HepG2 (cell line): ENCODE results near the gene PRDM7. TPM values are rescaled to one million over a fixed set of nuclear protein-coding genes. Genes with fewer than 3 reads are reported as not detected.
"Not testable (repeated sequence)": the region's sequence is repeated elsewhere in the genome, so short reads cannot be mapped to it uniquely, and the experiment has no call there.

Source experiments
- ATAC-seq: fragments of 200-7000 bp; cut with Tn5 transposase; 3 replicates; pipeline ENCODE4 v1.9.1; 2020; ENCODE audit warnings: mild to moderate bottlenecking, moderate library complexity
- BruUV-seq: library from RNA; stranded (reverse); fragments of 400-500 nt; replicated peaks from 2 replicates; lab custom pipeline; 2021; lab: Mats Ljungman, UMichigan
- CTCF ChIA-PET: fragments of 300-600 bp; formaldehyde crosslinking; extraction: SDS; loops from one replicate; lab custom pipeline; 2021; ENCODE audit warnings: low total read pairs, inconsistent platforms, low intra/inter-chr PET ratio; lab: Yijun Ruan, JAX
- POLR2A ChIA-PET: fragments of 350-600 bp; sonication (Branson Sonifier 250); formaldehyde crosslinking; loops from one replicate; lab custom pipeline; 2020; ENCODE audit warnings: antibody characterized with exemption, inconsistent platforms; lab: Yijun Ruan, JAX
- DNase-seq: peaks from one replicate; pipeline ENCODE4 v3.0.0-alpha.2; 2015; ENCODE audit warnings: low spot score
- FAIRE-seq: peaks from 3 replicates; lab custom pipeline; 2011; peaks lifted over from hg19 to GRCh38; lab: Jason Lieb, UNC
- H2AFZ ChIP-seq: one replicate; pipeline ENCODE4 v1.6.1; 2011; ENCODE audit warnings: low read length, inconsistent platforms
- H3K27ac ChIP-seq: fragments of 300-600 bp; 3 replicates; pipeline ENCODE4 v1.8.0; 2011; ENCODE audit warnings: mixed run types, mild to moderate bottlenecking, mixed read lengths, low read length, inconsistent platforms; ENCODE audit not compliant: insufficient read depth; ENCODE audit errors: extremely low read length
- H3K27me3 ChIP-seq, 2 experiments: fragments of 200-600 bp in 1 of 2; 2 replicates in 1 of 2; 3 replicates in 1 of 2; pipeline versions ENCODE4 v1.6.0 to v1.8.0; 2011; ENCODE audit warnings: low read length in 2 of 2, mild to moderate bottlenecking in 2 of 2, moderate library complexity in 2 of 2, inconsistent platforms in 1 of 2; ENCODE audit not compliant: insufficient read depth in 2 of 2, control insufficient read depth in 1 of 2
- H3K36me3 ChIP-seq, 2 experiments: fragments of 200-600 bp in 1 of 2; replicated peaks in 1 of 2; 2 replicates in 1 of 2; 3 replicates in 1 of 2; pipeline versions ENCODE4 v1.5.1 to v1.8.0; 2011; ENCODE audit warnings: low read length in 2 of 2, inconsistent platforms in 1 of 2; ENCODE audit not compliant: insufficient read depth in 2 of 2, control insufficient read depth in 1 of 2
- H3K4me1 ChIP-seq: 2 replicates; pipeline ENCODE4 v1.5.1; 2012; ENCODE audit warnings: low read length, inconsistent platforms; ENCODE audit not compliant: insufficient read depth
- H3K4me2 ChIP-seq: 2 replicates; pipeline ENCODE4 v1.6.0; 2011; ENCODE audit warnings: low read depth, low read length, inconsistent platforms
- H3K4me3 ChIP-seq, 3 experiments: fragments of 200-600 bp in 1 of 3; sonication (generic), shearing (Covaris generic) in 1 of 3; replicated peaks in 1 of 3; 2 replicates each; pipeline ENCODE4 v1.5.1; 2011 to 2016; ENCODE audit warnings: low read length in 3 of 3, inconsistent platforms in 2 of 3, low read depth in 2 of 3, mild to moderate bottlenecking in 2 of 3, control low read depth in 1 of 3, mixed read lengths in 1 of 3; ENCODE audit not compliant: insufficient read depth in 1 of 3
- H3K79me2 ChIP-seq: one replicate; pipeline ENCODE4 v1.6.1; 2011; ENCODE audit warnings: low read length, inconsistent platforms; ENCODE audit not compliant: insufficient read depth
- H3K9ac ChIP-seq: 2 replicates; pipeline ENCODE4 v1.6.0; 2011; ENCODE audit warnings: mild to moderate bottlenecking, low read depth, low read length, inconsistent platforms; ENCODE audit not compliant: insufficient read depth
- H3K9me3 ChIP-seq: 2 replicates; pipeline ENCODE4 v1.5.1; 2012; ENCODE audit warnings: mild to moderate bottlenecking, low read length
- H4K20me1 ChIP-seq: 2 replicates; pipeline ENCODE4 v1.6.0; 2011; ENCODE audit warnings: inconsistent platforms, mild to moderate bottlenecking, low read length, moderate library complexity; ENCODE audit not compliant: insufficient read depth
- DNMT3B ChIP-seq: conservative IDR thresholded peaks from 2 replicates; pipeline ENCODE4 v1.6.1; 2016; ENCODE audit warnings: missing biosample characterization, control low read depth
- GABPB1 ChIP-seq: IDR thresholded peaks from 2 replicates; pipeline ENCODE4 v1.6.1; 2016; ENCODE audit warnings: mild to moderate bottlenecking, missing genetic modification reagents, moderate library complexity, missing compliant biosample characterization
- HNRNPLL ChIP-seq: fragments of 200-400 bp; formaldehyde crosslinking; IDR thresholded peaks from 2 replicates; pipeline ENCODE4 v1.6.1; 2017; ENCODE audit warnings: mild to moderate bottlenecking, low read depth, low read length; ENCODE audit not compliant: poor library complexity, severe bottlenecking
- NCOA2 ChIP-seq: sonication (generic); formaldehyde crosslinking; IDR thresholded peaks from 2 replicates; pipeline ENCODE4 v1.8.0; 2022; ENCODE audit warnings: inconsistent platforms
- NFYB ChIP-seq: sonication (generic); formaldehyde crosslinking; IDR thresholded peaks from 2 replicates; pipeline ENCODE4 v1.4.0; 2020; ENCODE audit warnings: missing genetic modification reagents
- NFYC ChIP-seq: IDR thresholded peaks from 2 replicates; pipeline ENCODE4 v1.6.1; 2016; ENCODE audit warnings: missing genetic modification reagents, missing compliant biosample characterization
- SALL1 ChIP-seq: sonication (generic); formaldehyde crosslinking; IDR thresholded peaks from 2 replicates; pipeline ENCODE4 v1.8.0; 2022; ENCODE audit warnings: mild to moderate bottlenecking, missing genetic modification reagents
- SP1 ChIP-seq, 2 experiments: fragments of 450-650 bp in 1 of 2; sonication (generic) in 1 of 2; formaldehyde crosslinking in 1 of 2; IDR thresholded peaks; 2 replicates each; pipeline versions ENCODE4 v1.4.0 to v1.6.1; 2016 to 2020; ENCODE audit warnings: missing genetic modification reagents in 1 of 2
- SP2 ChIP-seq: sonication (generic); formaldehyde crosslinking; IDR thresholded peaks from 2 replicates; pipeline ENCODE4 v1.5.1; 2020; ENCODE audit warnings: mild to moderate bottlenecking, missing genetic modification reagents
- SP4 ChIP-seq: sonication (generic); formaldehyde crosslinking; IDR thresholded peaks from 2 replicates; pipeline ENCODE4 v1.8.1; 2023; ENCODE audit warnings: mild to moderate bottlenecking, missing genetic modification reagents
- SP5 ChIP-seq: IDR thresholded peaks from 2 replicates; pipeline ENCODE4 v1.6.1; 2016; ENCODE audit warnings: low read depth, borderline replicate concordance
- ZFY ChIP-seq: sonication (generic); formaldehyde crosslinking; IDR thresholded peaks from 2 replicates; pipeline ENCODE4 v1.4.0; 2020; ENCODE audit warnings: missing genetic modification reagents
- ZNF569 ChIP-seq: sonication (generic); formaldehyde crosslinking; IDR thresholded peaks from 2 replicates; pipeline ENCODE4 v1.5.0; 2020; ENCODE audit warnings: mild to moderate bottlenecking, missing genetic modification reagents, moderate library complexity, borderline replicate concordance
- ZNF883 ChIP-seq: sonication (generic); formaldehyde crosslinking; IDR thresholded peaks from 2 replicates; pipeline ENCODE4 v1.5.1; 2020; ENCODE audit warnings: mild to moderate bottlenecking, missing genetic modification reagents; ENCODE audit errors: not compliant biosample characterization
- WGBS: methylation state at CpG from one replicate; pipeline ENCODE4 v1.1.6; 2017; ENCODE audit warnings: low lambda C conversion rate; 5-methylcytosine and 5-hydroxymethylcytosine counted together
- in situ Hi-C: cut with HindIII; loops from 2 replicates; pipeline ENCODE4 v1.10.0; 2017; ENCODE audit warnings: low pct_unique_long_range_greater_than_20kb; ENCODE audit not compliant: extremely low pct_ligation_motif_present
- intact Hi-C: fragments of 100-400 bp; cut with micrococcal nuclease; formaldehyde crosslinking; loops from one replicate; pipeline ENCODE4 v1.10.0; 2022; ENCODE audit not compliant: unreplicated experiment
- polyA plus RNA-seq, 8 experiments: library from polyadenylated mRNA; depleted of rRNA in 3 of 8; stranded (reverse) in 7 of 8; unstranded in 1 of 8; fragments of >200 nt; fragmentation: Illumina TruSeq in 4 of 8; extraction: Trizol in 4 of 8; gene quantifications; 2 replicates each; pipeline versions ENCODE4 v1.2.1 to v1.2.3, GENCODE V29; 2011 to 2016; ENCODE audit warnings: low read depth in 4 of 8, missing spikeins in 1 of 8, mixed read lengths in 1 of 8; ENCODE audit not compliant: insufficient read depth in 1 of 8
- total RNA-seq, 5 experiments: library from RNA; depleted of rRNA; stranded (reverse); fragments of >200 nt; fragmentation: Illumina TruSeq; extraction: Trizol; gene quantifications; 2 replicates each; pipeline ENCODE4 v1.2.3, GENCODE V29; 2016; ENCODE audit warnings: low read depth in 1 of 5
- TF ChIP-seq, protein P1 (sequence below): sonication (generic); formaldehyde crosslinking; IDR thresholded peaks from 2 replicates; pipeline ENCODE4 v1.9.0; 2022; ENCODE audit warnings: missing genetic modification reagents, mild to moderate bottlenecking, borderline replicate concordance
- TF ChIP-seq, protein P2 (sequence below): sonication (generic); formaldehyde crosslinking; IDR thresholded peaks from 2 replicates; pipeline ENCODE4 v1.5.1; 2020; ENCODE audit warnings: missing genetic modification reagents, mild to moderate bottlenecking, borderline replicate concordance

The PRDM7 gene
- total and polyA plus RNA-seq, 2 of the 13 experiments (the other 11 are each of a cell fraction or from before 2014, with no cell fraction given) = not detected

DNA sequence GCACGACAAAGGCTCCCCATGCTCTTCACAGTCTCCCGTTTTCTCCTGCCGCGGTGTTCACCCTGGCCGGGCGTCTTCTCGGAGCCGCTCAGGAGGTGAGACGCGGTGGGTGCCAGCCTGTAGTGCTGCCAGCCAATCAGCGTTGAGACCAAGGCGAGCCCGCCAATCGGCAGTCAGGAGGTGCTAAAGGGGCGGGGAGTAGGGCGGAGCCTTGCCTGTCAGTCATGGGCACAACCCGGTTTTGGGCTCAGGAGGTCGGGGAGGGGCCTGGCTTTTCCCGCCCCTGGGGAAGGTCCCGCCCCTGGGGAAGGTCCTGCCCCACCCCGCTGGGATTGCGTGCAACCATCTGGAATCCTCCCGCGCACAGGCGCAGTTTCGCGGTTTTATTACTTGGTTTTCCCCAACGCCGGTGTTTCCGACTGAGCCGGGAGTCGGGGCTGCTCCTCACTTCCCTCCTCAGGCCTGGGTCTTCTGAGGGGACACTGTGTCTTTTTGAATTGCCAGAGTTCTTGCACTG is at the start of gene PRDM7 (continued):
- TF ChIP-seq, protein P1, sequence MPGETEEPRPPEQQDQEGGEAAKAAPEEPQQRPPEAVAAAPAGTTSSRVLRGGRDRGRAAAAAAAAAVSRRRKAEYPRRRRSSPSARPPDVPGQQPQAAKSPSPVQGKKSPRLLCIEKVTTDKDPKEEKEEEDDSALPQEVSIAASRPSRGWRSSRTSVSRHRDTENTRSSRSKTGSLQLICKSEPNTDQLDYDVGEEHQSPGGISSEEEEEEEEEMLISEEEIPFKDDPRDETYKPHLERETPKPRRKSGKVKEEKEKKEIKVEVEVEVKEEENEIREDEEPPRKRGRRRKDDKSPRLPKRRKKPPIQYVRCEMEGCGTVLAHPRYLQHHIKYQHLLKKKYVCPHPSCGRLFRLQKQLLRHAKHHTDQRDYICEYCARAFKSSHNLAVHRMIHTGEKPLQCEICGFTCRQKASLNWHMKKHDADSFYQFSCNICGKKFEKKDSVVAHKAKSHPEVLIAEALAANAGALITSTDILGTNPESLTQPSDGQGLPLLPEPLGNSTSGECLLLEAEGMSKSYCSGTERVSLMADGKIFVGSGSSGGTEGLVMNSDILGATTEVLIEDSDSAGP (CRISPR knock-in tag) = peak; percentile 44; the same call in 1 of the 2 replicates
- TF ChIP-seq SP2 (CRISPR knock-in tag) = peak; percentile 88
- TF ChIP-seq NCOA2 (CRISPR knock-in tag) = no peak
- TF ChIP-seq ZNF569 = no peak
- TF ChIP-seq, protein P2, sequence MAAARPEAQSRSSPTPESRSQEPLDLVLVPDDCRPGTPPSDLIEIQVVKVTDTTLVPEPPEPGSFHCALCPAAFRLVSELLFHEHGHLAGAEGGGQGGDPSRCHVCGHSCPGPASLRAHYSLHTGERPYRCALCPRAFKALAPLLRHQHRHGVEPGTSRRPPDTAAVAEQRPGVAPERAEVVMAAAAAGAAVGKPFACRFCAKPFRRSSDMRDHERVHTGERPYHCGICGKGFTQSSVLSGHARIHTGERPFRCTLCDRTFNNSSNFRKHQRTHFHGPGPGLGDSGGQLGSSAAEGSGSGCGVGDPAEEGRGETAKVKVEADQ (CRISPR knock-in tag) = no peak
- TF ChIP-seq DNMT3B (CRISPR knock-in tag) = no peak
- TF ChIP-seq SP4 (CRISPR knock-in tag) = peak; percentile 92
- TF ChIP-seq HNRNPLL = peak; percentile 24
- TF ChIP-seq SALL1 (CRISPR knock-in tag) = peak; percentile 33; the same call in 1 of the 2 replicates
- peak; percentile 21; the same call in 1 of the 2 replicates for TF ChIP-seq SP5 (CRISPR knock-in tag)
- peak; percentile 46; the same call in 1 of the 2 replicates for TF ChIP-seq GABPB1
- peak; percentile 12 for TF ChIP-seq ZNF883
- TF ChIP-seq NFYC (CRISPR knock-in tag) = peak; percentile 91
- peak; percentile 90 for TF ChIP-seq NFYB (CRISPR knock-in tag)
- peak; percentile 16; the same call in 1 of the 2 replicates for TF ChIP-seq ZFY (CRISPR knock-in tag)
- TF ChIP-seq SP1 (IDR thresholded peaks at IDR 0.05) = no peak
- peak; percentile 80 for TF ChIP-seq SP1 (CRISPR knock-in tag; IDR thresholded peaks at IDR 0.05)

DNA sequence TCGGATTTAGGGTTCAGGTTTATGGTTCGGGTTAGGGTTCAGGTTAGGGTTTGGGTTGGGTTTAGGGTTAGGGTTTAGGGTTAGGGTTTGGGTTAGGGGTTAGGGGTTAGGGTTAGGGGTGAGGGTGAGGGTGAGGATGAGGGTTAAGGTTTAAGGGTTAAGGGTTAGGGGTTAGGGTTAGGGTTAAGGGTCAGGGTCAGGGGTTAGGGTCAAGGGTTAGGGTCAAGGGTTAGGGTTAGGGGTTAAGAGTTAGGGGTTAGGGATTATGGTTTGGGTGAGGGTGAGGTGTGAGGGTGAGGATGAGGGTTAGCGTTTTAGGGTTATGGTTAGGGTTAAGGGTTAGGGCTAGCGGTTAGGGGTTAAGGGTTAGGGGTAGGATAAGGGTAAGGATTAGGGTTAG is 44.7 kb upstream of the PRDM7 start:
- intact Hi-C loops, H3K4me2 ChIP-seq, FAIRE-seq, DNase-seq, CTCF ChIA-PET, ATAC-seq, H3K27ac ChIP-seq, BruUV-seq, H3K4me3 ChIP-seq, H3K4me1 ChIP-seq, POLR2A ChIA-PET, H3K36me3 ChIP-seq, H3K9ac ChIP-seq, H3K79me2 ChIP-seq, H3K9me3 ChIP-seq, in situ Hi-C loops, H2AFZ ChIP-seq, H3K27me3 ChIP-seq, H4K20me1 ChIP-seq: not testable (repeated sequence)
- 61% methylated on average over 2 of the region's 4 CpGs for WGBS

DNA sequence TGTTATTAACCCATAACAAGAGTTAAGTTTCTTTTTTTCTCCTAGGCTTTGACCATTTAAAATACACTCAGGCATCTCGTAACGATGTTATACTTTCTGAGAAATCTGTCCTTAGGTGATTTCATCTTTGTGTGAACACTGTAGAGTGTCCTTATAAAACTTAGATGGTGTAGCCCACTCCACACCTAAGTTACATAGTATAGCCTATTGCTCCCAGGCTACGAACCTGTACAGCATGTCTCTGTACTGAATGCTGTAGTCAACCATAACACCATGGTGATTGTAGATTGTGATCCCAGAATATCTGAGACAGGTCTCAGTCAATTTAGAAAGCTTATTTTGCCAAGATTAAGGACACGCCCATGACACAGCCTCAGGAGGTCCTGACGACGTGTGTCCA is 30.5 kb upstream of the PRDM7 start:
- H2AFZ ChIP-seq, H3K27me3 ChIP-seq, CTCF ChIA-PET, H3K9me3 ChIP-seq, H3K4me1 ChIP-seq, H3K4me2 ChIP-seq, H3K36me3 ChIP-seq, H4K20me1 ChIP-seq, ATAC-seq, in situ Hi-C loops, H3K4me3 ChIP-seq, POLR2A ChIA-PET, H3K9ac ChIP-seq, FAIRE-seq, DNase-seq, intact Hi-C loops, BruUV-seq, H3K27ac ChIP-seq, H3K79me2 ChIP-seq: not testable (repeated sequence)
- whole genome bisulfite sequencing = 25% methylated on average over 3 of the region's 6 CpGs
